ENCODE results near the gene PTPRS. TPM values are rescaled to one million over a fixed set of nuclear protein-coding genes. Genes with fewer than 3 reads are reported as not detected.

Gene PTPRS
- total and polyA plus RNA-seq, 2 of the 8 experiments (the other 6 are each of a cell fraction or from before 2014, with no cell fraction given), result 96.8 to 223 TPM

DNA sequence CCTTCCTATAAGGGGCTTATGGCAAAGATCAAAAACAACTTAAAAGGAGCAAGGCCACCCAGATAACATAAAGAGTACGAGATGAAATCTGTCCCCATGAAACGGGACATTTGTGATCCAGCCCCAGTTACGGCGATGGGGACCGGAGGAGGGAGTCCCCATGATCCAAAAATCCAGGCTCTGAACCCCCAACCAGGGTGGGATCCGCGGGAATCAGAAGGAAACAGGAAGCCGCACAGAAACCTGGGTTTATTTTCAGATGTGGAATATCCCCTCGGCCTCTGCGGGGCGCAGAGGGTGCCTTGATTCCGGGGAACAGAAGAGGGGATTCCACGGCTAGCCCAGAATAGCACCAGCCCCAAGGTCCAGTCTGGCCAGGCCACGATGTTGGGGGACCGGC is 5.0 kb downstream of the PTPRS start:
- ChIA-PET POLR2A (ENCODE audit: partially characterized antibody) (interaction anchor here (1.0 to 1.1 kb wide), 3 partner anchors 12 to 16 kb away, joined by 3 to 7 read pairs (median 3); no protein-coding TSS in a partner anchor), CTCF (ENCODE audit: partially characterized antibody) (interaction anchor here (0.6 to 2.6 kb wide), 2 partner anchors 8 to 199 kb away, joined by 3 to 12 read pairs; no protein-coding TSS in a partner anchor)
- Histone ChIP-seq H2BK15ac (ENCODE audit: low read length) (no peak overlapping the region), H3K14ac (ENCODE audit: insufficient read length) (no peak overlapping the region), H3K79me2 (ENCODE audit: control insufficient read depth in 1 of 2, insufficient read depth in 2 of 2, low read length in 2 of 2) (peaks cover 12 to 86% of the 10 kb centered on the region in 2 experiments), H4K20me1 (replicated peaks in 1 of 2; ENCODE audit: control insufficient read depth in 1 of 2, insufficient read depth in 2 of 2, low read length in 2 of 2) (peaks cover 38 to 44% of the 10 kb centered on the region in 2 experiments), H4K8ac (ENCODE audit: extremely low read depth, insufficient read depth, low read length) (no peak overlapping the region), H3K23me2 (ENCODE audit: low read depth, low read length) (peaks cover 7% of the 10 kb centered on the region; the same call in 1 of the 2 replicates), H2AFZ (ENCODE audit: low read length) (no peak overlapping the region), H2BK5ac (ENCODE audit: low read depth, low read length) (no peak overlapping the region), H3K18ac (ENCODE audit: extremely low read depth, low read length) (no peak overlapping the region; the same call in 1 of the 2 replicates), H3K56ac (replicated peaks; ENCODE audit: insufficient read length, low read depth, low read length) (no peak overlapping the region), H3K79me1 (ENCODE audit: low read depth, low read length) (peaks cover 18% of the 10 kb centered on the region), H3K36me3 (ENCODE audit: control insufficient read depth in 2 of 4, insufficient read depth in 4 of 4, low read length in 3 of 4) (0 out of 8 replicates have a peak, but pooled peaks cover 0 to 3% (median 0%) of the 10 kb centered on the region in 4 experiments), H3K27me3 (replicated peaks in 1 of 4; ENCODE audit: control insufficient read depth in 3 of 4, extremely low read depth in 1 of 4, insufficient read depth in 3 of 4, low read length in 3 of 4) (no peaks in the 10 kb centered on the region), H2BK20ac (ENCODE audit: low read length) (no peak overlapping the region), H2AK5ac (ENCODE audit: low read depth, low read length) (no peak overlapping the region), H3K4me2 (ENCODE audit: insufficient read depth in 1 of 2, low read depth in 2 of 2, low read length in 2 of 2) (no peak overlapping the region; a peak in 1 of 4 replicates), H3K23ac (ENCODE audit: insufficient read length) (no peak overlapping the region), H4K5ac (ENCODE audit: insufficient read length, low read depth, low read length) (no peak overlapping the region), H3K9me3 (ENCODE audit: insufficient read depth in 2 of 2, low read depth in 1 of 2, low read length in 1 of 2) (no peaks in the 10 kb centered on the region), H3K4me1 (replicated peaks in 1 of 4; ENCODE audit: control insufficient read depth in 3 of 4, insufficient read depth in 4 of 4, low read length in 3 of 4) (peaks cover 2 to 19% (median 12%) of the 10 kb centered on the region in 4 experiments), H2BK120ac (replicated peaks; ENCODE audit: low read depth, low read length) (no peak overlapping the region), H3K9ac (replicated peaks in 1 of 4; ENCODE audit: extremely low read depth in 1 of 4, low read depth in 3 of 4, low read length in 3 of 4) (no peak overlapping the region), H3K4ac (replicated peaks; ENCODE audit: insufficient read length, low read depth, low read length) (no peak overlapping the region), H3K27ac (ENCODE audit: low read depth, low read length) (no peak overlapping the region), H3K4me3 (ENCODE audit: extremely low read depth in 1 of 4, insufficient read depth in 2 of 4, low read depth in 3 of 4, low read length in 4 of 4) (no peak overlapping the region), H4K91ac (replicated peaks; ENCODE audit: insufficient read length, low read length) (no peak overlapping the region), H2BK12ac (ENCODE audit: low read depth, low read length) (no peak overlapping the region)
- TF ChIP-seq TBP (IDR thresholded peaks at IDR 0.05; ENCODE audit: low read depth, low read length) (no peak), BCL11A (IDR thresholded peaks at IDR 0.05; ENCODE audit: low read depth in 2 of 2, low read length in 2 of 2) (no peak), RAD21 (IDR thresholded peaks at IDR 0.05 in 1 of 2, conservative IDR thresholded peaks at IDR 0.05 in 1 of 2; ENCODE audit: low read depth in 2 of 2, low read length in 2 of 2) (no peak), SRF (IDR thresholded peaks at IDR 0.05; ENCODE audit: low read depth, low read length) (no peak), EGR1 (IDR thresholded peaks at IDR 0.05; ENCODE audit: borderline replicate concordance, low read depth, low read length) (no peak), SP1 (IDR thresholded peaks at IDR 0.05; ENCODE audit: low read depth, low read length) (no peak)
- TF ChIP-seq, protein P1, sequence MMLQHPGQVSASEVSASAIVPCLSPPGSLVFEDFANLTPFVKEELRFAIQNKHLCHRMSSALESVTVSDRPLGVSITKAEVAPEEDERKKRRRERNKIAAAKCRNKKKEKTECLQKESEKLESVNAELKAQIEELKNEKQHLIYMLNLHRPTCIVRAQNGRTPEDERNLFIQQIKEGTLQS (IDR thresholded peaks at IDR 0.05; ENCODE audit: insufficient read depth, low read depth, low read length), result no peak
- DNase-seq (ENCODE audit: low read depth in 1 of 2, low spot score in 2 of 2) (no peak), FAIRE-seq (no peak)
- 88% methylated on average over 14 of the region's 15 CpGs; no CpG with 5 or more reads in 1 of the 2 experiments for WGBS, 2 experiments (ENCODE audit: extremely low coverage in 1 of 2, insufficient coverage in 1 of 2, insufficient read length in 1 of 2, insufficient replicate concordance in 2 of 2, low coverage in 1 of 2, low lambda C conversion rate in 2 of 2, missing lambda C conversion rate in 1 of 2)

Data from H1 (cell line).